Sigmoid colon (tissue), 7 donors: Measurements from ENCODE around the gene CRYBG3. TPM values are rescaled to one million over a fixed set of nuclear protein-coding genes. Genes with fewer than 3 reads are reported as not detected.

Experiments
- DNase-seq: peaks from one replicate; pipeline ENCODE4 v3.0.0-alpha.2; 2019
- H3K27ac ChIP-seq, 4 donors: fragments of 200-600 bp; sonication (generic); one replicate each; pipeline ENCODE4 v1.5.1; 2016 to 2019; ENCODE audit warnings: mild to moderate bottlenecking in 1 of 4
- H3K27me3 ChIP-seq, 3 donors: fragments of 200-600 bp; sonication (generic); one replicate each; pipeline ENCODE4 v1.5.1; 2019; ENCODE audit warnings: mild to moderate bottlenecking in 1 of 3
- H3K36me3 ChIP-seq, 4 donors: fragments of 200-600 bp; sonication (generic); one replicate each; pipeline ENCODE4 v1.5.1; 2016 to 2019
- H3K4me1 ChIP-seq, 4 donors: fragments of 200-600 bp; sonication (generic); one replicate each; pipeline ENCODE4 v1.5.1; 2017 to 2019
- H3K4me3 ChIP-seq, 4 donors: fragments of 200-600 bp; sonication (generic); one replicate each; pipeline ENCODE4 v1.5.1; 2017 to 2019; ENCODE audit warnings: mild to moderate bottlenecking in 2 of 4, moderate library complexity in 1 of 4
- H3K9me3 ChIP-seq, 4 donors: fragments of 200-600 bp in 3 of 4; sonication (generic) in 3 of 4; one replicate each; pipeline versions ENCODE4 v1.5.1 to v1.6.1; 2013 to 2019
- CTCF ChIP-seq, 4 experiments: fragments of 450-650 bp in 3 of 4; fragments of 200-600 bp in 1 of 4; IDR thresholded peaks; one replicate each; pipeline ENCODE4 v1.5.1; 2016 to 2019; ENCODE audit warnings: antibody characterized with exemption in 4 of 4, mild to moderate bottlenecking in 3 of 4, moderate library complexity in 2 of 4
- EP300 ChIP-seq, 4 donors: sonication (generic); formaldehyde crosslinking; IDR thresholded peaks; one replicate each; pipeline ENCODE4 v1.6.1; 2017; ENCODE audit warnings: antibody characterized with exemption in 4 of 4
- POLR2A ChIP-seq, 2 donors: fragments of 450-650 bp; IDR thresholded peaks; one replicate each; pipeline ENCODE4 v1.6.1; 2016; ENCODE audit warnings: antibody characterized with exemption in 2 of 2, mild to moderate bottlenecking in 2 of 2, moderate library complexity in 2 of 2
- POLR2AphosphoS5 ChIP-seq, 4 donors: sonication (generic); formaldehyde crosslinking; IDR thresholded peaks; one replicate each; pipeline ENCODE4 v1.6.1; 2017; ENCODE audit warnings: antibody characterized with exemption in 4 of 4
- WGBS, 2 donors: extraction: QIAGEN DNeasy Blood & Tissue Kit; methylation state at CpG; one replicate each; pipeline ENCODE4 v1.1.7; 2013; 5-methylcytosine and 5-hydroxymethylcytosine counted together
- intact Hi-C: fragments of 100-400 bp; cut with DNase I; formaldehyde crosslinking; loops from one replicate; pipeline ENCODE4 v1.15.1; 2023
- polyA plus RNA-seq, 3 donors: library from polyadenylated mRNA; stranded (reverse); fragments of 200-250 nt; gene quantifications; one replicate each; pipeline ENCODE4 v1.2.3, GENCODE V29; 2013
- total RNA-seq, 4 donors: library from RNA; depleted of rRNA; stranded (reverse); fragments of >200 nt; gene quantifications; one replicate each; pipeline ENCODE4 v1.1.0, GENCODE V29; 2016
- donor health status: healthy with polysubstance abuse.
- donor health status: Bipolar disorder and iron deficiency.
- donor health status: healthy.

CRYBG3 gene
- total and polyA plus RNA-seq, 7 donors = 3.0 to 60.2 (median 37.8) TPM

GRCh38 chr3:97871801-97872524, 50.2 kb downstream of the CRYBG3 start:
- Histone ChIP-seq H3K9me3 (no peaks in the 10 kb centered on the region), H3K4me1 (peaks cover 0 to 7% (median 0%) of the 10 kb centered on the region in 4 donors), H3K27me3 (no peaks in the 10 kb centered on the region), H3K4me3 (no peak overlapping the region), H3K27ac (peak overlapping the region in 2 of 4 donors; percentile 17 to 36), H3K36me3 (peaks cover 0 to 19% (median 0%) of the 10 kb centered on the region in 4 donors)
- no peak for TF ChIP-seq POLR2AphosphoS5 (IDR thresholded peaks at IDR 0.05)
- TF ChIP-seq POLR2A (IDR thresholded peaks at IDR 0.05) = no peak
- TF ChIP-seq CTCF (IDR thresholded peaks at IDR 0.05) = no peak
- TF ChIP-seq EP300 (IDR thresholded peaks at IDR 0.05) = no peak
- DNase-seq = no peak
- 80 to 85% methylated on average over 6 of the region's 6 CpGs for WGBS, 2 donors
- intact Hi-C loops = no loop called here

DNA sequence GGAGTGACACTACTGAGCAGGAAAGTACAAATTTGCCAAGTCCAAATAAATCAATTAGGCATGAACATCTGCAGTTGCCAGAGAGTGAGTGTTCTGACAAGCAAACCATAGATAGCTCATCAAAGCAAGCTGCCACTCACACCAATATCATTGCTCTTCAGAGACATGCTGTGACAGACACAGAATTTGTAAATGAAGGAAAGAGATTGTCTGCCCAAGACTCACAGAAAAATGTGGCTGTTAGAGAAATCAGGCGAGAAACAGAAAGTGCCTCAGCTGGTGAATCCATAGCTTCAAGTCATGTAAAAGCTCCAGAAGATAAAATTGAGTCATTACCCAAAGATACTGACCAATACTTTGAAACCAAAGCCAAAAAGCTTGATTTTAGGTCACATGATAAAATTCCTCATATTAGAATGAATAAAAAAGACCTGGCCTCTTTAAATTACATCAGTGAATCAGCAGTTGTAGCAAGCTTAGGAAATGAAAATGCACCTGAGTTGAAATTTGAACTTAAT, 50.8 kb downstream of the CRYBG3 start:
- 87 to 93% methylated on average over 1 of the region's 1 CpG for WGBS, 2 donors
- no peaks in the 10 kb centered on the region for H3K9me3 ChIP-seq
- intact Hi-C loops = no loop called here
- no peak overlapping the region for H3K4me3 ChIP-seq
- TF ChIP-seq EP300 (IDR thresholded peaks at IDR 0.05) (no peak), CTCF (IDR thresholded peaks at IDR 0.05) (no peak), POLR2A (IDR thresholded peaks at IDR 0.05) (no peak), POLR2AphosphoS5 (IDR thresholded peaks at IDR 0.05) (no peak)
- no peak for DNase-seq
- peak overlapping the region in 2 of 4 donors; percentile 17 to 35 for H3K27ac ChIP-seq
- peaks cover 0 to 19% (median 0%) of the 10 kb centered on the region in 4 donors for H3K36me3 ChIP-seq
- peaks cover 0 to 7% (median 0%) of the 10 kb centered on the region in 4 donors for H3K4me1 ChIP-seq
- H3K27me3 ChIP-seq = no peaks in the 10 kb centered on the region

DNA sequence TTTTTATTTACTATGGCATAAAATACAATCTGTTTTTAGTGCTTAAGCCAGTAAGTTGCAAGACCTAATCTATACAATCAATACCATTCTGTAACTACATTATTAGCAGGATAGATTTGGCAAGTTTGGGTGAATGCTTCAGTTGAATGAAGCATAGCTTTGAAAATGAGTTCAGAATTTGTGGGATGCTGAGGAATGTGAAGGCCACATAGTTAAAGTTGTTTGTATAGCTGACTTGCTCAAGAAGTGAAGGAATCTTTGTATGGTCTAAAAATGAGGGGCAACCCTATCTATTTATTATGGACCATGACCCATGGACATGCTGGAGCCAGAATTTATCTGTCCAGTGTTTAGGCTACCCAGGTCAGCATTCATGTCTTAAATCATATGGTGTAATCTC, 58.5 kb downstream of the CRYBG3 start:
- H3K4me1 ChIP-seq = peaks cover 0 to 10% (median 3%) of the 10 kb centered on the region in 4 donors
- H3K4me3 ChIP-seq = no peak overlapping the region
- TF ChIP-seq POLR2A (IDR thresholded peaks at IDR 0.05) = no peak
- H3K36me3 ChIP-seq = peaks cover 0 to 28% (median 0%) of the 10 kb centered on the region in 4 donors
- H3K27ac ChIP-seq = no peak overlapping the region
- DNase-seq = no peak
- no peaks in the 10 kb centered on the region for H3K27me3 ChIP-seq
- no peaks in the 10 kb centered on the region for H3K9me3 ChIP-seq
- intact Hi-C loops = no loop called here

GRCh38 chr3:97882975-97883598, 61.3 kb downstream of the CRYBG3 start:
- Histone ChIP-seq H3K4me1 (peaks cover 0 to 10% (median 3%) of the 10 kb centered on the region in 4 donors), H3K9me3 (no peaks in the 10 kb centered on the region), H3K36me3 (peaks cover 0 to 47% (median 0%) of the 10 kb centered on the region in 4 donors), H3K27ac (peak overlapping the region in 1 of 4 donors; percentile 8), H3K27me3 (no peaks in the 10 kb centered on the region), H3K4me3 (no peak overlapping the region)
- intact Hi-C loops = no loop called here
- 24 to 45% methylated on average over 5 of the region's 5 CpGs for WGBS, 2 donors
- TF ChIP-seq POLR2AphosphoS5 (IDR thresholded peaks at IDR 0.05) (no peak), CTCF (IDR thresholded peaks at IDR 0.05) (no peak), POLR2A (IDR thresholded peaks at IDR 0.05) (no peak), EP300 (IDR thresholded peaks at IDR 0.05) (no peak)
- no peak for DNase-seq

DNA sequence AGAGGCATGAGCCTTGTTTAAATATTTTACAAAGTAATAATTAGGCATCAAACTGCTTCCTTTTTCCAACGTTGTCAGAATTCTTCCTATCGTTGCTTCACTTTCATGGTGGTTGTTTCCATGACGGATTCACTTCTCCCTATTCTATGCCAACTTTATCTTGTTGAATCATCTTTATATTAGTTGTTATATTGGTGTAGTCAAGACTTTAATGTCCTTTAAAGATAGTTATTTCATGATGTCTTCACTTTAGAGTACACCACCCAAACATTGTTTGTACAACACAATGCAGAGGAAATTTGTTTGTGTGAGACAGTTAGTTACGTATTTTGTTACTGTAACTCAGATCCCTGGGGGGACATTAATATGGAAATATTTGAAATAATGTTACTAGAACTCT, 61.9 kb downstream of the CRYBG3 start:
- H3K27ac ChIP-seq = no peak overlapping the region

More for the DNA sequence above, 61.9 kb downstream of the CRYBG3 start:
- Histone ChIP-seq H3K9me3 (no peaks in the 10 kb centered on the region), H3K27me3 (no peaks in the 10 kb centered on the region), H3K4me1 (peaks cover 0 to 10% (median 3%) of the 10 kb centered on the region in 4 donors), H3K36me3 (peaks cover 0 to 53% (median 0%) of the 10 kb centered on the region in 4 donors), H3K4me3 (no peak overlapping the region)
- 60 to 75% methylated on average over 4 of the region's 4 CpGs for WGBS, 2 donors
- no peak for TF ChIP-seq POLR2A (IDR thresholded peaks at IDR 0.05)
- no peak for TF ChIP-seq EP300 (IDR thresholded peaks at IDR 0.05)
- no peak for TF ChIP-seq CTCF (IDR thresholded peaks at IDR 0.05)
- intact Hi-C loops = no loop called here
- DNase-seq = no peak
